NCI-H2227 (cell line): ENCODE measurements around the gene ZEB2.

Source experiments
- DNase-seq: peaks from one replicate; lab custom pipeline; 2025; ENCODE audit not compliant: unreplicated experiment; lab: John Stamatoyannopoulos, UW

ZEB2 gene

GRCh38 chr2:144519934-144520731, at the start of gene ZEB2:
Gene ZEB2 (minus strand): TSS chr2:144520119. CDS start chr2:144517350, 2,769 bp downstream.
- peak; percentile 88 for DNase-seq

- DNase-seq: peak; percentile 80
Measured at GRCh38 chr2:144567745-144568144, 47.8 kb upstream of the ZEB2 start.

GRCh38 chr2:144566448-144566847, 46.5 kb upstream of the ZEB2 start:
- DNase-seq: no peak

GRCh38 chr2:144560251-144560650, 40.3 kb upstream of the ZEB2 start:
- DNase-seq: no peak

GRCh38 chr2:144559681-144560080, 39.8 kb upstream of the ZEB2 start:
- DNase-seq: no peak

GRCh38 chr2:144559242-144559641, 39.3 kb upstream of the ZEB2 start:
- DNase-seq: no peak

GRCh38 chr2:144554492-144555210, 34.7 kb upstream of the ZEB2 start:
- DNase-seq: no peak

GRCh38 chr2:144553379-144553778, 33.5 kb upstream of the ZEB2 start:
- no peak for DNase-seq

- DNase-seq: no peak
Measured at GRCh38 chr2:144552821-144553220, 32.9 kb upstream of the ZEB2 start.

GRCh38 chr2:144550911-144551310, 31.0 kb upstream of the ZEB2 start:
- DNase-seq: no peak

- DNase-seq: no peak
Measured at GRCh38 chr2:144550084-144550483, 30.2 kb upstream of the ZEB2 start.

- no peak for DNase-seq
Measured at GRCh38 chr2:144548532-144549191, 28.7 kb upstream of the ZEB2 start.

GRCh38 chr2:144548088-144548487, 28.2 kb upstream of the ZEB2 start:
- DNase-seq: no peak

GRCh38 chr2:144547494-144547893, 27.6 kb upstream of the ZEB2 start:
- DNase-seq: no peak

GRCh38 chr2:144546933-144547332, 27.0 kb upstream of the ZEB2 start:
- no peak for DNase-seq

- no peak for DNase-seq
Measured at GRCh38 chr2:144545787-144546186, 25.9 kb upstream of the ZEB2 start.

- DNase-seq: no peak
Measured at GRCh38 chr2:144544053-144544452, 24.1 kb upstream of the ZEB2 start.

GRCh38 chr2:144541396-144541795, 21.5 kb upstream of the ZEB2 start:
- no peak for DNase-seq

GRCh38 chr2:144539289-144539782, 19.4 kb upstream of the ZEB2 start:
- DNase-seq: no peak

- DNase-seq: no peak
Measured at GRCh38 chr2:144535300-144535699, 15.4 kb upstream of the ZEB2 start.

GRCh38 chr2:144533221-144533620, 13.3 kb upstream of the ZEB2 start:
- no peak for DNase-seq

GRCh38 chr2:144530596-144530995, 10.7 kb upstream of the ZEB2 start:
- no peak for DNase-seq
